Breast epithelium (tissue), 4 donors: ENCODE results near the gene GLRA3. TPM values are rescaled to one million over a fixed set of nuclear protein-coding genes. Genes with fewer than 3 reads are reported as not detected.

Experiments
- DNase-seq, 2 donors: peaks; one replicate each; pipeline ENCODE4 v3.0.0-alpha.2; 2019; ENCODE audit warnings: low spot score in 2 of 2
- H3K27ac ChIP-seq, 2 donors: fragments of 200-600 bp; sonication (generic) in 1 of 2; one replicate each; pipeline ENCODE4 v1.5.1; 2016 to 2019; ENCODE audit warnings: mild to moderate bottlenecking in 1 of 2
- H3K27me3 ChIP-seq, 2 donors: fragments of 200-600 bp; sonication (generic) in 1 of 2; one replicate each; pipeline versions ENCODE4 v1.5.1 to v1.6.0; 2017 to 2019; ENCODE audit warnings: control low read depth in 1 of 2, mild to moderate bottlenecking in 1 of 2
- H3K36me3 ChIP-seq: fragments of 200-600 bp; one replicate; pipeline ENCODE4 v1.5.1; 2019
- H3K4me1 ChIP-seq, 2 donors: fragments of 200-600 bp; sonication (generic); one replicate each; pipeline ENCODE4 v1.5.1; 2016 to 2019; ENCODE audit warnings: control low read depth in 1 of 2
- H3K4me3 ChIP-seq, 3 donors: fragments of 200-600 bp; sonication (generic); 1 replicate in 2 of 3; 2 replicates in 1 of 3; pipeline ENCODE4 v1.5.1; 2016 to 2019; ENCODE audit warnings: mild to moderate bottlenecking in 3 of 3, moderate library complexity in 2 of 3
- H3K9me3 ChIP-seq, 2 donors: fragments of 200-600 bp; sonication (generic) in 1 of 2; one replicate each; pipeline ENCODE4 v1.5.1; 2016 to 2019; ENCODE audit warnings: control low read depth in 1 of 2
- POLR2A ChIP-seq: fragments of 450-650 bp; IDR thresholded peaks from one replicate; pipeline ENCODE4 v1.6.1; 2016; ENCODE audit warnings: antibody characterized with exemption, mild to moderate bottlenecking, moderate library complexity
- POLR2AphosphoS5 ChIP-seq, 3 donors: sonication (generic); formaldehyde crosslinking; IDR thresholded peaks; one replicate each; pipeline ENCODE4 v1.6.1; 2017; ENCODE audit warnings: antibody characterized with exemption in 3 of 3
- intact Hi-C: fragments of 100-400 bp; cut with DNase I; formaldehyde crosslinking; loops from one replicate; pipeline ENCODE4 v1.15.1; 2023; ENCODE audit warnings: low total_unique reads
- total RNA-seq, 3 donors: library from RNA; depleted of rRNA; stranded (reverse); fragments of >200 nt; gene quantifications; one replicate each; pipeline ENCODE4 v1.1.0, GENCODE V29; 2016
- TF ChIP-seq, protein P1 (sequence below), 3 donors: fragments of 450-650 bp; IDR thresholded peaks; one replicate each; pipeline ENCODE4 v1.5.1; 2016 to 2017; ENCODE audit warnings: antibody characterized with exemption in 3 of 3, mild to moderate bottlenecking in 3 of 3, moderate library complexity in 3 of 3

The GLRA3 gene
- total RNA-seq, 3 donors from 2014 or later: 0.16 to 54.7 (median 9.1) TPM

DNA sequence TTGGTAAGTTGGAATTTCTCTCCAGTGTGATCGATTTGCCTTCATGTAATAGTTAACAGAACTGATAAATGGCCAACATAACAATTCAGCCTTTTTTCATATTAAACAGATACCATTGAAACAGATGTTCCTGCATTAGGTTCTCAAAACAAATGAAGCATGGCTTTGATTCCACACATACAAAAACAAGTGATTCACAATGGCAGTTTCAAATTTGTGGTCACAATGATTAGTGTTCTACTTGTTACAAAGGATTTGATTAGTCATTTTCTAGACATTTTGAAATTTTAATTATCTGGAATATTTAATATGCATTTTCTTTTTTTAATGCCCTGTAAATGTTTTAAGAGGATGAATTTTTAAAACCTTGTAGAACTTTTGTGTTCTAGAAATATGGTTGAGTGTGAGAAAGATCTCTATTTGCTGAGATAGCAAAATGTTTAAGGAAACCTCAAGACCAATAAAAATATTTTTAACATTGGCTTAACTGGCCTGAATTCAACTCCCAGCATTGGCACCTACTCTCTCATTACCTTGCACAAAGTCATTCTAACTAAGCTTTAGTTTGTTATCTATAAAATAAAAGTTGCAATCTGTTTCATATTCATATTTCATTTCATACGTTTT, 18.9 kb upstream of the GLRA3 start:
- Histone ChIP-seq H3K4me1 (no peaks in the 10 kb centered on the region), H3K36me3 (no peaks in the 10 kb centered on the region), H3K27ac (no peak overlapping the region), H3K4me3 (no peak overlapping the region), H3K27me3 (no peaks in the 10 kb centered on the region), H3K9me3 (no peaks in the 10 kb centered on the region)
- no peak for DNase-seq
- intact Hi-C loops: no loop called here
- no peak for TF ChIP-seq POLR2A
- TF ChIP-seq POLR2AphosphoS5 (IDR thresholded peaks at IDR 0.05): no peak
- TF ChIP-seq, protein P1, sequence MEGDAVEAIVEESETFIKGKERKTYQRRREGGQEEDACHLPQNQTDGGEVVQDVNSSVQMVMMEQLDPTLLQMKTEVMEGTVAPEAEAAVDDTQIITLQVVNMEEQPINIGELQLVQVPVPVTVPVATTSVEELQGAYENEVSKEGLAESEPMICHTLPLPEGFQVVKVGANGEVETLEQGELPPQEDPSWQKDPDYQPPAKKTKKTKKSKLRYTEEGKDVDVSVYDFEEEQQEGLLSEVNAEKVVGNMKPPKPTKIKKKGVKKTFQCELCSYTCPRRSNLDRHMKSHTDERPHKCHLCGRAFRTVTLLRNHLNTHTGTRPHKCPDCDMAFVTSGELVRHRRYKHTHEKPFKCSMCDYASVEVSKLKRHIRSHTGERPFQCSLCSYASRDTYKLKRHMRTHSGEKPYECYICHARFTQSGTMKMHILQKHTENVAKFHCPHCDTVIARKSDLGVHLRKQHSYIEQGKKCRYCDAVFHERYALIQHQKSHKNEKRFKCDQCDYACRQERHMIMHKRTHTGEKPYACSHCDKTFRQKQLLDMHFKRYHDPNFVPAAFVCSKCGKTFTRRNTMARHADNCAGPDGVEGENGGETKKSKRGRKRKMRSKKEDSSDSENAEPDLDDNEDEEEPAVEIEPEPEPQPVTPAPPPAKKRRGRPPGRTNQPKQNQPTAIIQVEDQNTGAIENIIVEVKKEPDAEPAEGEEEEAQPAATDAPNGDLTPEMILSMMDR (IDR thresholded peaks at IDR 0.05): no peak

DNA sequence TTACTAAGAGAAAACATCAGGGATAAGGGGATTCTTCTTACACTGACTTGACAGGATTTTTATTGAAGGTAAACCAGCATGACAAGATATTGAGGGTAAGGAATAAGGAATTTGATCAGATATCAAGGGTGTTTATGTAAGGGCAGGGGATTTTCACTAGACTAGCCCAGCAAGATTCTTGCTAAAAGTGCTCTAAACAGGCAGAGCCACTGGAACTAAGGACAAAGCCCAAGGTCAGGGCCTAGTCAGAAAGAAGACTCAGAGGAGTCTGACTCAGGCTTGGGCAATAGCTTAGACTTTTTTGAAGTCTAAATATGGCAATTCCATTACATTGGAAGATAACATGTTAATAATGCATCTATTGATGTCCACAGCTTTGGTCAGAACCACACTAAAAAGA, 6.5 kb upstream of the GLRA3 start:
- TF ChIP-seq, protein P1 (IDR thresholded peaks at IDR 0.05): no peak
- no peak for TF ChIP-seq POLR2A
- no peak for TF ChIP-seq POLR2AphosphoS5 (IDR thresholded peaks at IDR 0.05)
- no peak for DNase-seq
- H3K27me3 ChIP-seq: no peaks in the 10 kb centered on the region
- no peak overlapping the region for H3K4me3 ChIP-seq
- H3K4me1 ChIP-seq: no peaks in the 10 kb centered on the region
- H3K9me3 ChIP-seq: no peaks in the 10 kb centered on the region
- H3K27ac ChIP-seq: no peak overlapping the region
- intact Hi-C loops: no loop called here
- no peaks in the 10 kb centered on the region for H3K36me3 ChIP-seq

DNA sequence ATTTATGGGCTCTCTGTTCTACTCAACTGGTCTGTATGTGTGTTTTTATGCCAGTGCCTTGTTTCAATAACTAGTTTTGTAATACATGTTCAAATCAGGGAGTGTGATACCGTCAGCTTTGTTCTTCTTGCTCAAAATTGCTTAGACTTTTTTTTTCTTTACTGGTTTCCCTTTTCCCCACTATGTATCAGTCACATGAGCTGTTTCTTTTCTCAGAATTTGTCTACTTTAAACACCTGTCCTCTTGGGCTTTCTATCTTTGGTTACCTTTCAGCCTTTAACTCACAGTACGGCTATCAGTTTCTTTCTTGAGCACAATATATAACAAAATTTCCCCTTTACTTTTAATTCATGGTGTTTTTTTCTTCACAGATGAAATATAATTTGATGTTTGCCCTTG, 5.4 kb upstream of the GLRA3 start:
- intact Hi-C loops: no loop called here
- Histone ChIP-seq H3K9me3 (no peaks in the 10 kb centered on the region), H3K27me3 (no peaks in the 10 kb centered on the region), H3K4me1 (no peaks in the 10 kb centered on the region), H3K27ac (no peak overlapping the region), H3K4me3 (no peak overlapping the region), H3K36me3 (no peaks in the 10 kb centered on the region)
- DNase-seq: no peak
- TF ChIP-seq POLR2AphosphoS5 (IDR thresholded peaks at IDR 0.05) (no peak), POLR2A (no peak)
- TF ChIP-seq, protein P1 (IDR thresholded peaks at IDR 0.05): no peak

DNA sequence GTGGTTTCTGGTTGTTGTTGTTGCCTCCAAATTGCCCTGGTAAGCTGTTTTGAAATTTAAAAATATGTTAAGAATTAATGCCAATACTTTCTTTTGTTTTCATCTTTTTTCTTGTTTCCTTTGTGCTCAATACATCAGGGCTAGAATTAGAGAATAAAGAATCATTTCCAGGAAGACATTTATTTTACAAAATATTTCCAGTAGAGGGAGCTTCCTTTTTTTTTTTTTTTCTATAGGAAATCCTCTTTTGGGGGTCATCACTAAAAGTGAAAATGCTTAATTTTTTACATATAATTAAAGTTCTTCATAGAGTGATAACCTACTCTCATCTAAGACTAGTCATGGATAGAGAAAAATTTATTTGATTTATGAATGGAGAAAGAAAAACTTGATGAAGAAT, 2.4 kb downstream of the GLRA3 start:
- intact Hi-C loops: no loop called here
- Histone ChIP-seq H3K9me3 (no peaks in the 10 kb centered on the region), H3K27me3 (no peaks in the 10 kb centered on the region), H3K4me1 (no peaks in the 10 kb centered on the region), H3K4me3 (no peak overlapping the region), H3K27ac (no peak overlapping the region), H3K36me3 (no peaks in the 10 kb centered on the region)
- no peak for DNase-seq
- TF ChIP-seq POLR2AphosphoS5 (IDR thresholded peaks at IDR 0.05) (no peak), POLR2A (no peak)
- TF ChIP-seq, protein P1 (IDR thresholded peaks at IDR 0.05): no peak

DNA sequence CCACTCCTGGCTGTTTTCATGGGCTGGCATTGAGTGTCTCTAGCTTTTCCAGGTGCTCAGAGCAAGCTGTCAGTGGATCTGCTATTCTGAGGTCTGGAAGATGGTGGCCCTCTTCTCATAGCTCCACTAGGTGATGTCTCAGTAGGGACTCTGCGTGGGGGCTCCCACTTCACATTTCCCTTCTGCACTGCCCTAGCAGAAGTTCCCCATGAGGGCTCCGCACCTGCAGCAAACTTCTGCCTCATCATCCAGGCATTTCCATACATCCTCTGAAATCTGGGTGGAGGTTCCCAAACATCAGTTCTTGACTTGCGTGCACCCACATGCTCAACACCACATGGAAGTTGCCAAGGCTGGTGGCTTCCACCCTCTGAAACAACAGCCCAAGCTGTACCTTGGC, 13.8 kb downstream of the GLRA3 start:
- TF ChIP-seq POLR2AphosphoS5 (IDR thresholded peaks at IDR 0.05): no peak
- TF ChIP-seq, protein P1 (IDR thresholded peaks at IDR 0.05): no peak
- no peak for TF ChIP-seq POLR2A
- Histone ChIP-seq H3K9me3 (peaks cover 14 to 18% of the 10 kb centered on the region in 2 donors), H3K4me3 (no peak overlapping the region), H3K27ac (no peak overlapping the region), H3K4me1 (no peaks in the 10 kb centered on the region), H3K36me3 (no peaks in the 10 kb centered on the region), H3K27me3 (no peaks in the 10 kb centered on the region)
- DNase-seq: no peak
- intact Hi-C loops: no loop called here
